HepG2 (cell line): ENCODE results near the gene AXIN1.

Experiments used
- CEBPZ ChIP-seq: IDR thresholded peaks from 2 replicates; pipeline ENCODE4 v1.6.1; 2012; ENCODE audit warnings: low read length, improper control_type of control experiment
- CTCF ChIP-seq: sonication (generic); formaldehyde crosslinking; IDR thresholded peaks from 2 replicates; pipeline ENCODE4 v1.5.0; 2020; ENCODE audit warnings: mild to moderate bottlenecking, missing genetic modification reagents, moderate library complexity
- FOXK1 ChIP-seq: sonication (generic); formaldehyde crosslinking; IDR thresholded peaks from 2 replicates; pipeline ENCODE4 v1.4.0; 2020; ENCODE audit warnings: low read depth, missing genetic modification reagents, borderline replicate concordance
- HDAC2 ChIP-seq: sonication (generic); formaldehyde crosslinking; IDR thresholded peaks from 2 replicates; pipeline ENCODE4 v1.4.0; 2020; ENCODE audit warnings: missing genetic modification reagents
- IKZF4 ChIP-seq: sonication (generic); formaldehyde crosslinking; IDR thresholded peaks from 2 replicates; pipeline ENCODE4 v1.5.1; 2020; ENCODE audit warnings: borderline replicate concordance, mild to moderate bottlenecking, low read depth, missing genetic modification reagents; ENCODE audit errors: not compliant biosample characterization
- RBAK ChIP-seq: sonication (generic); formaldehyde crosslinking; IDR thresholded peaks from 2 replicates; pipeline ENCODE4 v1.5.1; 2020; ENCODE audit warnings: mild to moderate bottlenecking, missing genetic modification reagents
- RFX1 ChIP-seq: fragments of 450-650 bp; IDR thresholded peaks from 2 replicates; pipeline ENCODE4 v1.6.1; 2017
- SMC3 ChIP-seq: IDR thresholded peaks from 2 replicates; pipeline ENCODE4 v1.6.1; 2011; ENCODE audit warnings: low read length, improper control_type of control experiment
- TEAD3 ChIP-seq: optimal IDR thresholded peaks from 2 replicates; pipeline ENCODE3; 2016; ENCODE audit warnings: borderline replicate concordance
- YY1 ChIP-seq: IDR thresholded peaks from 2 replicates; pipeline ENCODE4 v1.6.1; 2011; ENCODE audit warnings: low read length, low read depth, moderate library complexity, mild to moderate bottlenecking; ENCODE audit not compliant: insufficient read depth, insufficient replicate concordance
- ZNF274 ChIP-seq: sonication (generic); formaldehyde crosslinking; IDR thresholded peaks from 2 replicates; pipeline ENCODE4 v1.5.1; 2020; ENCODE audit warnings: mild to moderate bottlenecking, missing genetic modification reagents
- ZNF354B ChIP-seq: sonication (generic); formaldehyde crosslinking; IDR thresholded peaks from 2 replicates; pipeline ENCODE4 v1.8.0; 2022; ENCODE audit warnings: mild to moderate bottlenecking, missing genetic modification reagents
- ZNF552 ChIP-seq: sonication (generic); formaldehyde crosslinking; IDR thresholded peaks from 2 replicates; pipeline ENCODE4 v1.9.0; 2022; ENCODE audit warnings: missing genetic modification reagents, mild to moderate bottlenecking, borderline replicate concordance
- ZNF841 ChIP-seq: sonication (generic); formaldehyde crosslinking; IDR thresholded peaks from 2 replicates; pipeline ENCODE4 v1.8.1; 2023; ENCODE audit warnings: missing genetic modification reagents, borderline replicate concordance

- no peak for TF ChIP-seq ZNF552 (CRISPR knock-in tag)
- TF ChIP-seq ZNF274 (CRISPR knock-in tag), result no peak
- TF ChIP-seq YY1, result no peak
- TF ChIP-seq IKZF4 (CRISPR knock-in tag), result no peak
- no peak for TF ChIP-seq RBAK
- no peak for TF ChIP-seq HDAC2
- no peak for TF ChIP-seq SMC3
- TF ChIP-seq FOXK1, result no peak
- no peak for TF ChIP-seq TEAD3
- no peak for TF ChIP-seq ZNF841 (CRISPR knock-in tag)
- TF ChIP-seq CEBPZ, result no peak
- no peak for TF ChIP-seq RFX1
- no peak for TF ChIP-seq CTCF (CRISPR knock-in tag)
- TF ChIP-seq ZNF354B (CRISPR knock-in tag), result no peak
These were observed 5.3 kb downstream of the AXIN1 start for GRCh38 chr16:347203-347602.
